ENCODE results near the gene KCNK15. TPM values are rescaled to one million over a fixed set of nuclear protein-coding genes. Genes with fewer than 3 reads are reported as not detected.

The KCNK15 gene
- total RNA-seq, 4 donors from 2014 or later, result 6.3 to 10.0 (median 9.0) TPM

- no peak for DNase-seq (ENCODE audit: low spot score)
- ATAC-seq (ENCODE audit: low FRiP score), result no peak
- TF ChIP-seq, protein P1, sequence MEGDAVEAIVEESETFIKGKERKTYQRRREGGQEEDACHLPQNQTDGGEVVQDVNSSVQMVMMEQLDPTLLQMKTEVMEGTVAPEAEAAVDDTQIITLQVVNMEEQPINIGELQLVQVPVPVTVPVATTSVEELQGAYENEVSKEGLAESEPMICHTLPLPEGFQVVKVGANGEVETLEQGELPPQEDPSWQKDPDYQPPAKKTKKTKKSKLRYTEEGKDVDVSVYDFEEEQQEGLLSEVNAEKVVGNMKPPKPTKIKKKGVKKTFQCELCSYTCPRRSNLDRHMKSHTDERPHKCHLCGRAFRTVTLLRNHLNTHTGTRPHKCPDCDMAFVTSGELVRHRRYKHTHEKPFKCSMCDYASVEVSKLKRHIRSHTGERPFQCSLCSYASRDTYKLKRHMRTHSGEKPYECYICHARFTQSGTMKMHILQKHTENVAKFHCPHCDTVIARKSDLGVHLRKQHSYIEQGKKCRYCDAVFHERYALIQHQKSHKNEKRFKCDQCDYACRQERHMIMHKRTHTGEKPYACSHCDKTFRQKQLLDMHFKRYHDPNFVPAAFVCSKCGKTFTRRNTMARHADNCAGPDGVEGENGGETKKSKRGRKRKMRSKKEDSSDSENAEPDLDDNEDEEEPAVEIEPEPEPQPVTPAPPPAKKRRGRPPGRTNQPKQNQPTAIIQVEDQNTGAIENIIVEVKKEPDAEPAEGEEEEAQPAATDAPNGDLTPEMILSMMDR (IDR thresholded peaks at IDR 0.05), result no peak
Measured at GRCh38 chr20:44776980-44777379, 31.3 kb downstream of the KCNK15 start.

- TF ChIP-seq, protein P1 (IDR thresholded peaks at IDR 0.05), result no peak
- no peak for DNase-seq (ENCODE audit: low spot score)
- no peak for ATAC-seq (ENCODE audit: low FRiP score)
Measured at GRCh38 chr20:44780226-44780625, 34.6 kb downstream of the KCNK15 start.

- no peak for DNase-seq (ENCODE audit: low spot score)
- TF ChIP-seq, protein P1 (IDR thresholded peaks at IDR 0.05), result no peak
- no peak for ATAC-seq (ENCODE audit: low FRiP score)
Measured at GRCh38 chr20:44781118-44781517, 35.5 kb downstream of the KCNK15 start.

DNA sequence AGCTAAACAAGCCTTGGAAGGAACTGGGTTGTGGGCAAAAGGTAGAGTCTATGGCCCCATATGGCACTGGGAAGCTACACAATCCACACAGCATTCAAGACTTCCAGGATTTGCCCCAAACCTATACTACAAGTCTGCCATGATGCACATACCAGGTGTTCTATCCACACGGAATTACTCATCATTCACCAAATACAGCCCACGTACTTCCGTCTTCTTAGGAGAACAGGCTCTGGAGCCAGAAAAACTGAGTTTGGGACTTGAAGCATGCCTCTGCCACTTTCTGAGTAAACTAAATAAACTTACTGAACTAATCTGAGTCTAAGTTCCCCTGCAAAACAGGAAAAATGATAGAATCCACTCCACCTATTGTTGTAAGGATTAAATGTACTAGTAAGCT, 36.1 kb downstream of the KCNK15 start:
- no peak for DNase-seq (ENCODE audit: low spot score)
- TF ChIP-seq, protein P1 (IDR thresholded peaks at IDR 0.05), result no peak
- no peak for ATAC-seq (ENCODE audit: low FRiP score)

GRCh38 chr20:44784688-44785087, 39.0 kb downstream of the KCNK15 start:
- TF ChIP-seq, protein P1 (IDR thresholded peaks at IDR 0.05), result no peak
- no peak for DNase-seq (ENCODE audit: low spot score)

GRCh38 chr20:44785768-44786167, 40.1 kb downstream of the KCNK15 start:
- ATAC-seq (ENCODE audit: low FRiP score), result no peak
- DNase-seq (ENCODE audit: low spot score), result no peak
- TF ChIP-seq, protein P1 (IDR thresholded peaks at IDR 0.05), result no peak

More at GRCh38 chr20:44784688-44785087, 39.0 kb downstream of the KCNK15 start:
- no peak for ATAC-seq (ENCODE audit: low FRiP score)

DNA sequence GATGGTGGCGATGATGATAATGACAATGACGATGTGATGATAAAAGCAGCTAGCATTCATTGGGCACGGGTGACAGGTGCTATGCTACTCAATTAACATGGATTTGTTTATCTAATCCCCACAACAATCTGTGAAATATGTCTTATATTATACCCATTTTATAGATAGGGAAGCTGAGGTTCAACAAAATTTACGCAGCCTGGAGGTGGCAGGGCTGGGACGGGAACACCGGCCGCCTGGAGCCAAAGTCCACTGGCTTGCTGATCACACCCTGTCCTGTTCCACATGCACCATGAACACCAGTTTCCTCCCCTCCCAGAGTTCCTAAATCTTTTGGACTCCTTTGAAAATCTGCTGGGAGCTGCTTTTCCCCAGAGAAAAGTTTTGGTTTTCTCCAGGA, 41.6 kb downstream of the KCNK15 start:
- DNase-seq (ENCODE audit: low spot score), result no peak
- TF ChIP-seq, protein P1 (IDR thresholded peaks at IDR 0.05), result no peak
- no peak for ATAC-seq (ENCODE audit: low FRiP score)
